H9 (cell line): Measurements from ENCODE around the gene CCDC122. TPM values are rescaled to one million over a fixed set of nuclear protein-coding genes. Genes with fewer than 3 reads are reported as not detected.

Source experiments
- DNase-seq: peaks from one replicate; pipeline ENCODE4 v3.0.0-alpha.2; 2017
- H2AFZ ChIP-seq: one replicate; pipeline ENCODE4 v1.6.1; 2013; ENCODE audit warnings: mild to moderate bottlenecking, low read length, control low read depth, moderate library complexity
- H2AK5ac ChIP-seq: 2 replicates; pipeline ENCODE4 v1.6.1; 2013; ENCODE audit warnings: low read length, control low read depth, mixed read lengths; ENCODE audit not compliant: insufficient read length
- H2BK120ac ChIP-seq: one replicate; pipeline ENCODE4 v1.6.1; 2013; ENCODE audit warnings: low read depth, mild to moderate bottlenecking, low read length, control low read depth, inconsistent platforms; ENCODE audit not compliant: poor library complexity, severe bottlenecking
- H2BK12ac ChIP-seq: 2 replicates; pipeline ENCODE4 v1.6.1; 2013; ENCODE audit warnings: low read length, control low read depth, mixed read lengths, low read depth; ENCODE audit not compliant: insufficient read length
- H2BK15ac ChIP-seq: 2 replicates; pipeline ENCODE4 v1.6.1; 2013; ENCODE audit warnings: low read depth, low read length, control low read depth
- H2BK20ac ChIP-seq: one replicate; pipeline ENCODE4 v1.6.1; 2013; ENCODE audit warnings: low read depth, mild to moderate bottlenecking, low read length, control low read depth, inconsistent platforms; ENCODE audit not compliant: poor library complexity, severe bottlenecking
- H2BK5ac ChIP-seq: 2 replicates; pipeline ENCODE4 v1.6.1; 2013; ENCODE audit warnings: low read length, control low read depth, mixed read lengths; ENCODE audit not compliant: insufficient read length
- H3K14ac ChIP-seq: 2 replicates; pipeline ENCODE4 v1.6.1; 2013; ENCODE audit warnings: low read length, control low read depth; ENCODE audit not compliant: insufficient read depth
- H3K18ac ChIP-seq: 2 replicates; pipeline ENCODE4 v1.6.1; 2013; ENCODE audit warnings: low read depth, mild to moderate bottlenecking, mixed read lengths, low read length, control low read depth; ENCODE audit not compliant: insufficient read length
- H3K23ac ChIP-seq: 2 replicates; pipeline ENCODE4 v1.6.1; 2013; ENCODE audit warnings: low read length, control low read depth, mixed read lengths, low read depth; ENCODE audit not compliant: insufficient read length
- H3K23me2 ChIP-seq: 2 replicates; pipeline ENCODE4 v1.6.1; 2013; ENCODE audit warnings: low read depth, mild to moderate bottlenecking, mixed read lengths, low read length, control low read depth; ENCODE audit not compliant: insufficient read length, poor library complexity, severe bottlenecking
- H3K27ac ChIP-seq: 2 replicates; pipeline ENCODE4 v1.5.1; 2013; ENCODE audit warnings: low read length, control low read depth, mixed read lengths, low read depth; ENCODE audit not compliant: insufficient read length
- H3K27me3 ChIP-seq: 2 replicates; pipeline ENCODE4 v1.6.1; 2013; ENCODE audit warnings: low read length, control low read depth, inconsistent platforms; ENCODE audit not compliant: insufficient read depth
- H3K4ac ChIP-seq: 2 replicates; pipeline ENCODE4 v1.6.1; 2013; ENCODE audit warnings: low read depth, mild to moderate bottlenecking, control low read depth, inconsistent platforms, low read length, moderate library complexity
- H3K4me1 ChIP-seq: 2 replicates; pipeline ENCODE4 v1.6.1; 2013; ENCODE audit warnings: low read length, control low read depth, inconsistent platforms; ENCODE audit not compliant: insufficient read depth
- H3K4me2 ChIP-seq: 2 replicates; pipeline ENCODE4 v1.6.1; 2013; ENCODE audit warnings: low read length, control low read depth, mixed read lengths; ENCODE audit not compliant: insufficient read length, insufficient read depth
- H3K56ac ChIP-seq: 2 replicates; pipeline ENCODE4 v1.6.1; 2013; ENCODE audit warnings: low read depth, mild to moderate bottlenecking, mixed read lengths, low read length, control low read depth; ENCODE audit not compliant: insufficient read length
- H3K79me1 ChIP-seq: 2 replicates; pipeline ENCODE4 v1.6.1; 2013; ENCODE audit warnings: low read depth, mild to moderate bottlenecking, moderate library complexity, low read length, control low read depth, inconsistent platforms; ENCODE audit not compliant: insufficient read depth, poor library complexity, severe bottlenecking
- H3K79me2 ChIP-seq: 2 replicates; pipeline ENCODE4 v1.6.1; 2013; ENCODE audit warnings: low read length, control low read depth, inconsistent platforms; ENCODE audit not compliant: insufficient read depth
- H3K9ac ChIP-seq: 2 replicates; pipeline ENCODE4 v1.6.1; 2013; ENCODE audit warnings: low read length, control low read depth, mixed read lengths; ENCODE audit not compliant: insufficient read length; ENCODE audit errors: extremely low read depth
- H3K9me3 ChIP-seq: one replicate; pipeline ENCODE4 v1.6.1; 2013; ENCODE audit warnings: low read depth, low read length, inconsistent platforms; ENCODE audit not compliant: control insufficient read depth
- H3T11ph ChIP-seq: one replicate; pipeline ENCODE4 v1.6.1; 2013; ENCODE audit warnings: mild to moderate bottlenecking, low read length, control low read depth, inconsistent platforms
- H4K20me1 ChIP-seq: one replicate; pipeline ENCODE4 v1.6.1; 2013; ENCODE audit not compliant: control insufficient read depth, insufficient read length, insufficient read depth
- H4K5ac ChIP-seq: 2 replicates; pipeline ENCODE4 v1.6.1; 2013; ENCODE audit warnings: low read depth, mild to moderate bottlenecking, mixed read lengths, low read length, control low read depth; ENCODE audit not compliant: insufficient read length
- H4K8ac ChIP-seq: replicated peaks from 2 replicates; pipeline ENCODE4 v1.6.1; 2013; ENCODE audit warnings: low read length, control low read depth, mixed read lengths, low read depth; ENCODE audit not compliant: insufficient read length
- H4K91ac ChIP-seq: 2 replicates; pipeline ENCODE4 v1.6.1; 2013; ENCODE audit warnings: low read depth, mild to moderate bottlenecking, moderate library complexity, mixed read lengths, low read length, control low read depth; ENCODE audit not compliant: insufficient read length
- H3K27ac Mint-ChIP-seq, 3 experiments: 2 replicates in 2 of 3; 3 replicates in 1 of 3; pipeline ENCODE4 v1.8.0; 2020 to 2021; ENCODE audit warnings: mixed read lengths in 3 of 3, mild to moderate bottlenecking in 1 of 3, moderate library complexity in 1 of 3
- H3K27me3 Mint-ChIP-seq: 2 replicates; pipeline ENCODE4 v1.8.0; 2021; ENCODE audit warnings: low read depth, mild to moderate bottlenecking, moderate library complexity, mixed read lengths
- H3K36me3 Mint-ChIP-seq, 3 experiments: 2 replicates in 2 of 3; 3 replicates in 1 of 3; pipeline ENCODE4 v1.8.0; 2020 to 2021; ENCODE audit warnings: low read depth in 3 of 3, mixed read lengths in 3 of 3; ENCODE audit not compliant: insufficient read depth in 1 of 3
- H3K4me1 Mint-ChIP-seq, 2 experiments: 2 replicates each; pipeline ENCODE4 v1.8.0; 2020; ENCODE audit warnings: mixed read lengths in 2 of 2
- H3K4me3 Mint-ChIP-seq, 2 experiments: 2 replicates in 1 of 2; 3 replicates in 1 of 2; pipeline ENCODE4 v1.8.0; 2020 to 2021; ENCODE audit warnings: mild to moderate bottlenecking in 2 of 2, mixed read lengths in 2 of 2, moderate library complexity in 1 of 2
- H3K9me3 Mint-ChIP-seq, 2 experiments: 2 replicates in 1 of 2; 3 replicates in 1 of 2; pipeline ENCODE4 v1.8.0; 2020; ENCODE audit warnings: mild to moderate bottlenecking in 2 of 2, mixed read lengths in 2 of 2, moderate library complexity in 1 of 2
- WGBS: extraction: QIAGEN DNeasy Blood & Tissue Kit; methylation state at CpG from one replicate; pipeline ENCODE4 v1.1.7; 2013; ENCODE audit warnings: missing lambda C conversion rate, low lambda C conversion rate, mixed read lengths; ENCODE audit not compliant: insufficient read length; ENCODE audit errors: extremely low coverage; 5-methylcytosine and 5-hydroxymethylcytosine counted together
- total RNA-seq: library from RNA; stranded (reverse); gene quantifications from 2 replicates; pipeline ENCODE4 v1.2.1, GENCODE V29; 2021
- TF ChIP-seq, protein P1 (sequence below): fragments of 200-600 bp; sonication (generic); conservative IDR thresholded peaks from 3 replicates; pipeline ENCODE4 v1.8.0; 2021; ENCODE audit warnings: antibody characterized with exemption, mild to moderate bottlenecking

Gene CCDC122
- total RNA-seq, 1 experiment from 2014 or later = 5.6 TPM

DNA sequence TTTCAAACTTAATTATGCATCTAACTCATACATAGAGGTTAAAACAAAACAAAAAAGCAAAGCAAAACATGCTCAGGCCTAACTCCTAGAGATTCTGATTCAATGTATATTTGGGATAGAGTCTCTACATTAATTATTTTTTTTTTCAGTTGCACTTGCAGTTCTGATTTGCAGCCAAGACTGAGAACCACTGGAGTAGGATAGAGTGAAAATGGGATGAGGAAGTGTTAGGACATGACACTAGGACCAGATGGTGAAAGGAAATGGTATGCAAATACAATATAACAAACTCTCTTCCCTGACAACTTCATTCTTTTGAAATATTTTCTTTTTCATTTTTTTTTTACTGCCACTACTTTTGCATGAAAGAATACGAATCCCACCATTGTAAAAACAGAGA is 1.8 kb downstream of the CCDC122 start:
- H2BK12ac ChIP-seq = no peak overlapping the region
- peak overlapping the region; percentile 76 for H3K4me2 ChIP-seq
- H3K4me1 ChIP-seq = peaks cover 4% of the 10 kb centered on the region
- no peak overlapping the region for H2BK20ac ChIP-seq
- no peak overlapping the region for H4K91ac ChIP-seq
- no peak overlapping the region for H3K56ac ChIP-seq
- peaks cover 14% of the 10 kb centered on the region for H3K27me3 Mint-ChIP-seq
- TF ChIP-seq, protein P1, sequence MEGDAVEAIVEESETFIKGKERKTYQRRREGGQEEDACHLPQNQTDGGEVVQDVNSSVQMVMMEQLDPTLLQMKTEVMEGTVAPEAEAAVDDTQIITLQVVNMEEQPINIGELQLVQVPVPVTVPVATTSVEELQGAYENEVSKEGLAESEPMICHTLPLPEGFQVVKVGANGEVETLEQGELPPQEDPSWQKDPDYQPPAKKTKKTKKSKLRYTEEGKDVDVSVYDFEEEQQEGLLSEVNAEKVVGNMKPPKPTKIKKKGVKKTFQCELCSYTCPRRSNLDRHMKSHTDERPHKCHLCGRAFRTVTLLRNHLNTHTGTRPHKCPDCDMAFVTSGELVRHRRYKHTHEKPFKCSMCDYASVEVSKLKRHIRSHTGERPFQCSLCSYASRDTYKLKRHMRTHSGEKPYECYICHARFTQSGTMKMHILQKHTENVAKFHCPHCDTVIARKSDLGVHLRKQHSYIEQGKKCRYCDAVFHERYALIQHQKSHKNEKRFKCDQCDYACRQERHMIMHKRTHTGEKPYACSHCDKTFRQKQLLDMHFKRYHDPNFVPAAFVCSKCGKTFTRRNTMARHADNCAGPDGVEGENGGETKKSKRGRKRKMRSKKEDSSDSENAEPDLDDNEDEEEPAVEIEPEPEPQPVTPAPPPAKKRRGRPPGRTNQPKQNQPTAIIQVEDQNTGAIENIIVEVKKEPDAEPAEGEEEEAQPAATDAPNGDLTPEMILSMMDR = no peak
- H2BK15ac ChIP-seq = no peak overlapping the region
- H2AK5ac ChIP-seq = no peak overlapping the region
- no peaks in the 10 kb centered on the region for H3K9me3 ChIP-seq
- no peak overlapping the region for H3K4ac ChIP-seq
- peaks cover 0 to 3% (median 0%) of the 10 kb centered on the region in 3 experiments; a peak in 2 of 7 replicates for H3K36me3 Mint-ChIP-seq
- H3K9me3 Mint-ChIP-seq = peaks cover 0 to 3% of the 10 kb centered on the region in 2 experiments; a peak in 1 of 5 replicates
- H3K18ac ChIP-seq = no peak overlapping the region
- H3K23ac ChIP-seq = no peak overlapping the region
- peaks cover 14% of the 10 kb centered on the region for H3K23me2 ChIP-seq
- H3K9ac ChIP-seq = no peak overlapping the region
- no CpG with 5 or more reads among the region's 1 CpG for WGBS
- no peak overlapping the region for H3T11ph ChIP-seq
- H4K8ac ChIP-seq = no peak overlapping the region
- H3K27ac ChIP-seq = no peak overlapping the region
- no peak overlapping the region for H4K5ac ChIP-seq
- H2BK120ac ChIP-seq = no peak overlapping the region
- H3K79me1 ChIP-seq = no peaks in the 10 kb centered on the region
- DNase-seq = no peak
- H3K14ac ChIP-seq = no peak overlapping the region
- no peaks in the 10 kb centered on the region for H3K79me2 ChIP-seq
- H2AFZ ChIP-seq = no peak overlapping the region
- peak overlapping the region; percentile 21 to 92; a peak in 2 of 5 replicates for H3K4me3 Mint-ChIP-seq
- H3K27ac Mint-ChIP-seq = no peak overlapping the region; a peak in 1 of 7 replicates
- no peak overlapping the region for H2BK5ac ChIP-seq
- H3K4me1 Mint-ChIP-seq = peaks cover 32 to 36% of the 10 kb centered on the region in 2 experiments
- H3K27me3 ChIP-seq = peaks cover 3% of the 10 kb centered on the region; the same call in 1 of the 2 replicates
- no peaks in the 10 kb centered on the region for H4K20me1 ChIP-seq
